Inflammatory macrophage treated with lipopolysaccharide for 4 hours (primary cell): Measurements from ENCODE around the gene DBR1.

Source experiments
- DNase-seq: peaks from one replicate; pipeline ENCODE4 v3.0.0-alpha.2; 2020

Gene DBR1

GRCh38 chr3:138174421-138175131 lies at the start of gene DBR1:
TSS of gene DBR1 (minus strand) at chr3:138174921. CDS start at chr3:138174795, 126 bp downstream.
- DNase-seq, result peak; percentile 86

- DNase-seq, result peak; percentile 50
Observed at GRCh38 chr3:138222942-138223287, 48.2 kb upstream of the DBR1 start.

DNA sequence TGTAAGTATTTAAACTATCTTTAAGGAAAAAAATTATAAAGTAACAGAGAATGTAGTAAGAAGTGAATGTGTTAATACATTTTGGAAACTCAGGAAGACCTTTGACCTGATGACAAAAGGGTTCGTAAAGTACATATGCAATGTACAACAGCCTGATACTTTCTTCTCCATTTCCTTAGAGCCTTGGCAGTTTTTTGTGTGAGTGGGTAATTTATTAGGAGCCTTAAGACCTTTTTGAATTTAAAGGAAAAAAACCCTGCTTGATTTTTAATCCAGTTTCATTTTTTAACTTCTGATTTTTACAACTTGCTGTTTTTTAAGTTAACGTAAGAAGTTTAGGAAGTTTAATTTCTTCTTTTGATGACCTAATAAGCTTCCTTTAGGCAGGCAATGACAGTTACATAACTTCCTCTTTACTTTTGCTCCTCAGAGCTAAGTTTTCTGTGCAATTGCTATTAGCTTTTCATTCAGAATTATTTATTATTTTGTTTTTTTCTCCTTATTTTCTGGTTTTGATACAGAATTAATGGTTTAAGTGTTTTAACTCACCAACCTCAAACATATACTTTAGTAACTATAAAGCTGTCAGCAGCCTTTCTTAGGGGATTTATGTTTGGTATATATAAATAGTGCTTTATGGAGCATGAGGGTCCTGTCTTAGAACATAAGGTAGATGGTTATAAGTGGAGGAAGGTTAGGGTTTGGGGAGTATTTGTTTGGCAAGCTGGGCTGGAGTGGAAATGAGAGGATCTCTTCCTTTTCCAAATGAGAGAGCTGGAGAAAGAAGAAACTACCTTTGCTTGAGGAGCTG lies 47.6 kb upstream of the DBR1 start:
- peak; percentile 85 for DNase-seq

GRCh38 chr3:138220788-138221187 lies 46.1 kb upstream of the DBR1 start:
- DNase-seq, result no peak

- no peak for DNase-seq
Observed at GRCh38 chr3:138220242-138220641, 45.5 kb upstream of the DBR1 start.

- peak; percentile 89 for DNase-seq
Observed at GRCh38 chr3:138219255-138219654, 44.5 kb upstream of the DBR1 start.

DNA sequence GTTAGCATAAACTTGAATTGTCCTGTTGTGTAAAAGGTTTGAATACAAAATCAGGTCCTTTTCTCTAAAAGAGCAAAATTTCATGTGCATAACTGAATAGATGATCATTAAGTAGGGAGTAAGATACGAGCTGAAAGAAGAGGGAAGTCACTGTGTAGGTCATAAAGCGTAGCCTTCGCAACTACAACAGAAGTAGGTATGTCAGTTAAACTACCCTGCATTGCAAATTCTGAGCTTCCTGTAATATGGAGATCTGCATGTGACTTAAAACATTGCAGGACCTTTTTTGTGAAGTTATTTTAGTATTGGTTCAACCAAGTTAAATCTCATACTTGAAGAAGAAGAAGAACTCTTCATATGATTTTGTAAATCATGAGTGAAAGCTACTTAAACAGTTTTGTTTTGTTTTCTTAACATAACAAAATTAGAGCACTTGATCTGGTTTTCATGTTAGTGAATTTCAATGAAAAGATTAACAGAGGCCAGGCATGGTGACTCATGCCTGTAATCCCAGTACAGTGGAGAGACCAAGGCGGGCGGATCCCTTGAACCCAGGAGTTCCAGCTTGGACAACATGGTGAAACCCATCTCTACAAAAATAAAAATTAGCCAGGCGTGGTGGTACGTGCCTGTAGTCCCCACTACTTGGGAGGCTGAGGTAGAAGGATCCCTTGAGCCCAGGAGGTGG lies 38.8 kb upstream of the DBR1 start:
- DNase-seq, result peak; percentile 69

DNA sequence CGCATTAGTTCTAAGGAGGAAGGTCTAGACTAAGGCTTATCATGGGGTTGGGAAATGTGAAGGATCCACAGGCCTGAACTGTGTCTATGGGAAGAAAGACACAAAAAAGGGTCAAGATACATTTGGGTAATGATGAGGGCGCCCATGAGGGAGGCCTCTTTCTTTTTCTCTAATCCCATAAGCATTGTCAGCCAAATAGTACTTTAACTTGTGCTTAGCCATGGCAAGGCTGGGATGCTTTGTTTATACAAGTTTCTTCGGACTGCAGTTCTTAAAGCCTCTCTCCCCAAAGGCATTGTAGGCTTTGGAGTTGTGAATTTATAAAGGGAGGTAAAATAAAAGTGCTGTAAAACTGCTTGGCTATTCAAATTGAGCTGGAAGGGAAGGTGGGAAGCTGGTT lies 35.8 kb upstream of the DBR1 start:
- no peak for DNase-seq

- DNase-seq, result no peak
Observed at GRCh38 chr3:138206196-138206595, 31.5 kb upstream of the DBR1 start.

- DNase-seq, result no peak
Observed at GRCh38 chr3:138205527-138205926, 30.8 kb upstream of the DBR1 start.

GRCh38 chr3:138203938-138204337 lies 29.2 kb upstream of the DBR1 start:
- no peak for DNase-seq

- no peak for DNase-seq
Observed at GRCh38 chr3:138202945-138203701, 28.4 kb upstream of the DBR1 start.

- no peak for DNase-seq
Observed at GRCh38 chr3:138200424-138200823, 25.7 kb upstream of the DBR1 start.

GRCh38 chr3:138199851-138200250 lies 25.1 kb upstream of the DBR1 start:
- DNase-seq, result peak; percentile 25

GRCh38 chr3:138197524-138197923 lies 22.8 kb upstream of the DBR1 start:
- DNase-seq, result no peak

- no peak for DNase-seq
Observed at GRCh38 chr3:138197058-138197457, 22.3 kb upstream of the DBR1 start.

DNA sequence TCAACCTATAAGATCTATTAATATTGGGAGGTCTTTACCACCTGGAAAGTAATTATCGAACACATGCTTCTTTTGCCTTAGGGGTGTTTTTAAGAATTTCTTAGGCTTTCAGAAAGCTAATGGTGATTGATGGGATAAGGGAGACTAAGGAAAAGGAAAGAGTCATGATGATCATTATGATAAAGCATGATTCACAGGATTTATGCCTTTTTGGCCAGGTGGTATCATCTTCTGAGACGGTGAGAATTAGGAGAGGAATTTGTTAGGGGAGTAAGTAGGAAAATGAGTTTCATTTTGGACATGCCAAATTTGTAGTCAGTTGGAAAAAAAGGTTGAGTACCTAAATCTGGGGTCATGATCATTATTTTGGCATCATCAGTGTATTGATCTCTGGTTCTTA lies 21.3 kb upstream of the DBR1 start:
- no peak for DNase-seq

DNA sequence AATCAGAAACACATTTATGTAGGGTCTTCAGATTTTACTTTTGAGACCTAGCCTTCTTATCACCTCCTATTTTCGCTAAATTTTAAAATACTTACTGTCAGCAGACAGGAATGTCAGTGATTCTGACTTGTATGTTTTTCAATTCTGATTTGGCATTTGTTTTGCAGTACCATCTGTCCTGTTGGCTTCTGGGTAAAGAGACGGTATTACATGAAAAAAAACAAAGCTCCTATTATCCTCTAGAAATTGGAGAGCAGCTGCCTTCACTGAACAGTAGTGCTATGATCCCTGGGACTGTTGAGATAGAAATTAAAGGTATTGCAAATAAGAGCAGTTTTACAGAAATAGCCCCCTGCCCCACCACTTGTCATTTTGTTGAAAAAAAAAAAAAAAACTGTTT lies 20.8 kb upstream of the DBR1 start:
- no peak for DNase-seq

DNA sequence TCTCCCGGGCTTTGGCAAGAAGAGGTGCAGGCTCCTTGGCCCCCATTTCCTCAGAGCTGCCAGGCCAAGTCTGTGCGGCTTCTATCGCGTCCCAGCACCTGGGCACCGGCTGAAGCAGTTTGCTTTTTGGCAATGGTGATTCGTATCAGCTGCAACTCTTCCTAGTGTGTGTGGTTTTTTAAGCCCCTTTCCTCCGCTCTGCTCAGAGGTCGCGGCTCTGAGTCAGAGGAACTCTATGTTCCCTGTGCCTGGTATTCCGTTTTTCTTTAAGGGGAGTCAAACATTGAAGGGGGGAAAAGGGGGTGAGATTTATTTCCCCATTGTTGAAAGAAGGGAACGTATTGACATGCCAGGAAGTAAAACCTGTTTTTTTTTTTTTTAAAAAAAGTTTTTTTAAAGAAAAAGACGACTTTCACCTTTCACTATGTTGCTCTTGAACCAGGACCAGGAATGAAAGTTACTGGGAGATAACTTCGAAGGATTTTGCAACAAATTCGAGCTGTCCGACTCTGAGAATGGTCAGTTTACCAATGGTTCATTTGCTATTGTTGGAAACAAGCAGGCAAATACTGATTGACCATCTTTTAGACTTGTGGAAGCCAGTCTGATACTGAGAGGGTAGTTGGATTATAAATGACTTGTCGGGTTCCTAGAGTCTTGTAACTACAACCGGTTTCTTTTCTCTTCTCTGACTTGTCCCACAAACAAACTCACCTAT lies 13.5 kb upstream of the DBR1 start:
- peak; percentile 9 for DNase-seq

DNA sequence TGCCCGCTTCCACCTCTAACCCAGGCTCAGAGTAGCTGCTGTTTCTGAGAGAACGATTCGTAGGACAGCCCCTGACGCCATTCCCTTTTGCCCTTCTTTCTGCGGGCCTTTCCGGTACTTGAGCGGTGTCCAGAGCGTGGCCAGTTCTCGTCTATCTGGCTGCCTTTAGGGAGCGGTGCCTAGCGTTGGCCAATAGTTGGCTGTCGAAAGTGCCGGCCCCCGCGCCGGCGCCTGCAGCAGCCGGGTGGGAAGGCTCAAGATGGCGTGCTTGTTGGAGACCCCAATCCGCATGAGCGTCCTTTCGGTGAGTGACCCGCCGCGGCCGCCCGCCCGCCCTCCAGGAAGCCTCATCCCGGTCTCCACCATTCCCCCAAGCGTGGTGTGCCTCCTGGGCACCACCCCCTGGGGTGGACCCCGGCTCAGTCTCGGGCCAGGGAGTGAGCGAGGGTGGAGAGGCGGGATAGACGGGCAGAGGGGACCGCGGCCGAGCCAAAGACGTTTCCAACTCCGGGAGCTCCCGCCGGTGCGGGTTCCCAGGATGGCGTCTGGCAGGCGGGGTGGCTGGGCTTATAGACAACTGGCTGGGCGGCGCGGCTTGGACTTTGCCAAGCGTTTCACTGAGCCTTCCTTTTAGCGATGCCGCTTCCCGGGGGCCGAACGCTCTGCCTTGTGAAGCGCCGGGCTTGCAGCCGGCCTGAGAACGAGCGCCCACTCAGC lies 12.7 kb upstream of the DBR1 start, which contains the start of gene ARMC8:
Gene ARMC8 (plus strand): TSS at position 6 of the 717 bp plus-strand sequence. CDS start 254 bp downstream, at position 260.
- DNase-seq, result peak; percentile 41

DNA sequence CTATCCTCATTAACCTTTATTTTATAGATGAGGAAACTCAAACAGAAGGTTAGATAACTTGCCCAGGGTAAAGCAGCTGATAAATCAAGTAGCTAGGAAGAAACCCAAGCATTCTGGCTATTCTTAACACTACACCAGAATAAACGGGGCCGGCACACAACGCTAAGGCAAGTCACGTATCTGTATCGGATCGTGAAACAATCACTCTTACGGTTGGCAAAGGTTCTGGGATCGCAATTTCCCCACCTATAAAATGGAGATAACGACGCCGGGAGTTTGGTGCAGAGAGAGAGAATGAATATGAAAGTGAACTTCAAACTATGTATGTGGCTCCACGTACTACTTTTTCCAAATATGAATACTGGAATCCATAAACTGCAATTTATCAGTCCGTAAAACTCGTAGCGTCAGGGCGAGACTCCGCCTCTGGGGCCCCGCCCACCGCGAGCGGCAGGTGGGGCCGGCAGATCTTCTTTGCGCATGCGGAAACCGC lies 12.1 kb upstream of the DBR1 start:
- DNase-seq, result peak; percentile 91
